Caki2 (cell line): ENCODE measurements around the gene PPY. TPM values are rescaled to one million over a fixed set of nuclear protein-coding genes. Genes with fewer than 3 reads are reported as not detected.
"Not testable (repeated sequence)": the region's sequence is repeated elsewhere in the genome, so short reads cannot be mapped to it uniquely, and the experiment has no call there.

Source experiments
- DNase-seq: peaks from one replicate; pipeline ENCODE4 v3.0.0-alpha.2; 2015; ENCODE audit warnings: low read depth
- in situ Hi-C: cut with HindIII; loops from 2 replicates; pipeline ENCODE4 v1.10.0; 2016; ENCODE audit warnings: low sequenced_read_pairs, low pct_unique_long_range_greater_than_20kb, mixed read lengths
- total RNA-seq: library from RNA; depleted of rRNA; stranded (reverse); fragments of >200 nt; shearing (Covaris generic); gene quantifications from 2 replicates; pipeline ENCODE4 v1.2.3, GENCODE V29; 2014; ENCODE audit warnings: low replicate concordance

The PPY gene
- total RNA-seq, 1 experiment from 2014 or later, result not detected

GRCh38 chr17:43939452-43939851 lies 2.8 kb downstream of the PPY start:
- DNase-seq, in situ Hi-C loops: not testable (repeated sequence)

GRCh38 chr17:43938838-43939182 lies 3.5 kb downstream of the PPY start:
- in situ Hi-C loops, result no loop called here
- no peak for DNase-seq

DNA sequence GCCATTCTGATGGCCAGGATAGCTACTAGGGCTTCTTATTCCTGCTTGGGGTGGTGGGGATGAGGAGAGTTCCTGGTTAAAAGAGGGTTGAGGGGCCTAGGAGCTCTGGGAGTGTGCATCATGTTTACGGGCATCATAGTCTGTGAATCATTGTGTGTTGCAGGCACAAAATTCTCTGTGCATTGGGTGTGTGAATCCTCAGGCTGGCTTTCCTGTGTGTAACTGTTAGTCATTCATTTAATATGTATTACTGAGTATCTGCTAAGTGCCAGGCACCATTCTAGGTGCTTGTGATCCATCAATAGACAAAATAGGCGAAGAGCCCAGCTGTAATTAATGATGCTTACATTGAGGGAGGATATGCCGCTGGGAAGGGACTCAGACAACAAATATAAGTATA lies 5.8 kb downstream of the PPY start:
- in situ Hi-C loops, result no loop called here
- no peak for DNase-seq

DNA sequence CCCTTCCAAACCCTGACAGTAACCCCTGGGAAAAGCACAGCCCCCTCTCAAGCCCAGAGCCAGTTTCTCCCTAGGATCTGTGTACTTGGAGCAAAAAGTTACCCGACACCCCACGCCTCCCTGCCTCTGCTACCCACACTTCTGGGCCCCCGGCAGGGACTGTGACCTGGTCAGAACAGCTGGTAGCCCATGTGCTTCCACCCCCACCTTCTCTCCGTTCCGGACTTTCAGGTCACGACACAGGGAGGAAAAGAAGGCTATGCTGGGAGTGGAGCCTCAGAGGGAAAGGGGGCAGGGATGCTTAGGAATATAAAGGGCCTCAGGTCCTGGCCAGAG lies 6.4 kb downstream of the PPY start:
- in situ Hi-C loops, result no loop called here
- DNase-seq, result no peak

DNA sequence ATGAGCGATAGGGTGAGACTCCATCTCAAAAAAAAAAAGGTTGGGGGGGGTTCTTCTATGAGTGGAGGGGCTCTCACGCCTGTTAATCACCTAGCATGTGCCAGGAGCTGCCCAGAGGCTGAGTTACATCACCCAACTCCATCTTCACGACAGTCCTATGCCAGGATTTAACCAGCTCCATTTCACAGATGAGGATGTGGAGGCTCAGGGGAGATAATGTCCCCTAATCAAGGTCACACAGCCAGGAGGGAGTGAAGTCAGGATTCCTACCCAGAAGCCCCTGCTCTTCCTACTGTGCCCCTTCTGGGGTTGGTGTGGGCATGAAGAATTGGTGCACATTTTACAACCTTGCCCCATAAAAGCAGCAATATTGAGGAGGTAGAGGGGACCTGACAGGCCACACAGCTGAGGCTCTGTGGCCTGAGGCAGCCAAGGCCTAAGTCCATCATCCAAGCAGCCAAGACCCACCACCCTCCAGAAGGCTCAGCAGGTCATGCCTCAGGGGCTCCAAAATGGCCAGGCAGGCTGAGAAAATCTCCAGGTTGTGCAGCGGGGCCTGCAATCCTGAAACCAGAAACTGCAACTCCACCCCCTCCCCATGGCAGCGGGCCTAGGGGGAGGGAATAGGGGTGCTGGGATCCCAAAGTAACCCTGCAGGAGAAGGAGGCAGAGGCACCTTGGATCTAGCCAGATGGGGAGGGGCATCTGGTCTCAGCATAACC lies 6.9 kb downstream of the PPY start:
- no peak for DNase-seq
- in situ Hi-C loops, result no loop called here

DNA sequence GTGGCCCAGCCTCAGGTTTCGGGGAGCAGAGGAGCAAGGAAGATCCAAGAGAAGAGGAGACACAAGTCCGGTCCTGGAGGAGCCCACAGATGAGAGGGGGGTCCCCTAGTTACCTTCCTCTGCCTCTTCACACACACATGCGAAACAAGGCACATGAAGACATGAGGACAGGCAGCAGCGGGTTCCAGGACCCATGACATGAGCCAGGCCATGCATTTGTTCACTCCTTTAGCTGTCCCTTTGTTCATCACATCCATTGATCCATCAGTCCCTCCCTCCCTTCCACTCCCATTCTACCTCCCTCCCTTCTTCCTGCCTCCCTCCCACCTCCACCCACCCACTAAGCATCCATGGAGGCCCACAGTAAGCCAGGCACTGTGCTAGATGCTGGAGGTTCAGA lies 9.4 kb downstream of the PPY start:
- in situ Hi-C loops, result no loop called here
- no peak for DNase-seq

DNA sequence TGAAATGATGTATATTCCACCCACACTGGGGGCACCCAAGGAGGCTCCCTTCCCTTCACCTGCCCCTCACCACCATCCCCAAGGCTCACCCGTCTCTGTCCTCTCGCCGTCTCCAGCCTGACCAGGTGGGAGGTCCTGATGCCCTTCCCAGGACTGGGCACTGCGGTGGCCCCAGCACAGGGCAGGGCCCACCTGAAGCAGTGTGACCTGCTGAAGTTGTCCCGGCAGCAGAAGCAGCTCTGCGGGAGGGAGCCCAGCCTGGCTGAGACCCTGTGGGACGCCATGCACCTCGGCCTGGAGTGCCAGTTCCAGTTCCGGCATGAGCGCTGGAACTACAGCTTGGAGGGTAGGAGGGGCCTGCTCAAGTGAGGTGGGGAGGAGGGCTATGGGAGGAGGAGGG lies 9.9 kb downstream of the PPY start:
- in situ Hi-C loops, result no loop called here

GRCh38 chr17:43931062-43931571 lies 11.2 kb downstream of the PPY start:
- in situ Hi-C loops, result no loop called here
- DNase-seq, result peak; percentile 87

More for the DNA sequence above, 9.9 kb downstream of the PPY start:
- no peak for DNase-seq

GRCh38 chr17:43928609-43929008 lies 13.7 kb downstream of the PPY start:
- in situ Hi-C loops, result no loop called here
- no peak for DNase-seq

DNA sequence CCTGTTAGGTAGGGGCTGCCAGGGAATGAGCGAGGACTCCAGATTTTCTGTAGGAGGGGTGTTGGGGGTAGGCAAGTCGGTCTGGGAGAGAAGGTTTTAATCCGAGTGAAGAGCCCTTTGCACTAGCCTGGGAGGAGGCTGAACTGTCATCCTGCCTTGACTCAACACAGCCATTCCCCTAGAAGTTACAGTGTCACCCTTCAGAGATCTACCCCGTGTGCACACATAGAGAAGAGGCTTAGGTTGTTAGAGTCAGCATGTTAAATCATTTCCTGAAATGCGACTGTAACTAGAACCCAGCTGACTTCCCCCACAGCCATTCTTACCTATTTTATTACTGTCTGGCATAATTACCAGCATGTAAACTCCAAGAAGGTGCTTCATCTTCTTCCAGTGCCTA lies 14.3 kb downstream of the PPY start:
- DNase-seq, in situ Hi-C loops: not testable (repeated sequence)

GRCh38 chr17:43927060-43927864 lies 15.0 kb downstream of the PPY start:
- DNase-seq, result no peak
- in situ Hi-C loops, result no loop called here

DNA sequence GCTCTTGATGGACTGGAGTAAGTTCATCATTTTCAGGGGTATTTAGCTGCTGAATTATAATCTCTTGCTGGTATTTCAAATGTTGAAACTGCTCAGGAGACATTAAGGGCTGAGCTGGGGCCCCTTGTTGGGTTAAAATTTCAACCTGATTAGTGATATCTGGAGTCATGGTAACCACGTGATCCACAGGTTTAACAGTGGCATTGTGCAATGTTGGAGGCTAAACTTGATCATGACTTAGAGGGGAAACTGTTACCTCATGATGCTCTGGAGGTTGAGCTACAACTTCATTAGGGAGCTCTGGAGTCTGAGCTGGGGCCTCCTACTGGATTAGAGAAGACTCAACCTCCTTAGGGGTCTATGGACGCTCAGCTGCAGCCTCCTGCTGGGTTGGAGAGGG lies 17.7 kb downstream of the PPY start:
- no peak for DNase-seq
- in situ Hi-C loops, result no loop called here

- in situ Hi-C loops, result no loop called here
Observed at GRCh38 chr17:43920500-43921095, 21.7 kb downstream of the PPY start.

GRCh38 chr17:43918026-43918389 lies 24.3 kb downstream of the PPY start:
- in situ Hi-C loops, result no loop called here

More at GRCh38 chr17:43920500-43921095, 21.7 kb downstream of the PPY start:
- DNase-seq, result no peak

GRCh38 chr17:43917348-43918025 lies 24.8 kb downstream of the PPY start:
- in situ Hi-C loops, result no loop called here

More at GRCh38 chr17:43918026-43918389, 24.3 kb downstream of the PPY start:
- no peak for DNase-seq

DNA sequence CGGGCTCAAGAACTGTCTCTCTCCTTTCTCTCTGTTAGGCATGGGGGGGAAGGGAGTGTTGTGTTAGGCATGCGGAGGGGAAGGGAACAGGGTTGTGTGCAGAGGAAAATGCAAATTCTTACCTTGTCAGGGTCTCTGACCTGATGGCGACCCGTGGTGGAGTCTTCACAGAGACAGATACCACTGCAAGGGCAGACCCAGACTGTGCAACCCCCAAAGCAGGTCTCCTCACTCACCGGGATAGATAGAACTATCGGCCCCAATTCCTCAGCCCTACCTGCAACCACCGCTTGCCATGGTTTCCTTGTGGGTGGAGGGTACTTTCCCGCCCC lies 25.3 kb downstream of the PPY start:
- in situ Hi-C loops, result no loop called here
- DNase-seq, result no peak

More at GRCh38 chr17:43917348-43918025, 24.8 kb downstream of the PPY start:
- DNase-seq, result no peak

DNA sequence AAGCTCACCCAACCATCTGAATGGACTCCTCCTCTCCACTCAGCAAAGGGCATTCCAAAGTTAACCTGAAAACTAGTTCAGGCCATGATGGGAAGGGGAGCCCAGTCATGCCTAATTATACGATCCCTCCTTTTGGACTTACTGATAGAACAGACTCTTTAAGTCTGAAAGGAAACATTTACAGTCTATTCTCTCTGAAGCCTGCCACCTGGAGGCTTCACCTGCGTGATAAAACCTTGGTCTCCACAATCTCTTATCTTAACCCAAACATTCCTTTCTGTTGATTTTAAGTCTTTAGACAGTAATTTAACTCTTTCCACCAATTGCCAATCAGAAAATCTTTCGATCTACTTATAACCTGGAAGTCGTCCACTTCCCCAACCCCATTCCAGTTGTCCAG lies 25.9 kb downstream of the PPY start:
- peak; percentile 46 for DNase-seq
- in situ Hi-C loops, result no loop called here

DNA sequence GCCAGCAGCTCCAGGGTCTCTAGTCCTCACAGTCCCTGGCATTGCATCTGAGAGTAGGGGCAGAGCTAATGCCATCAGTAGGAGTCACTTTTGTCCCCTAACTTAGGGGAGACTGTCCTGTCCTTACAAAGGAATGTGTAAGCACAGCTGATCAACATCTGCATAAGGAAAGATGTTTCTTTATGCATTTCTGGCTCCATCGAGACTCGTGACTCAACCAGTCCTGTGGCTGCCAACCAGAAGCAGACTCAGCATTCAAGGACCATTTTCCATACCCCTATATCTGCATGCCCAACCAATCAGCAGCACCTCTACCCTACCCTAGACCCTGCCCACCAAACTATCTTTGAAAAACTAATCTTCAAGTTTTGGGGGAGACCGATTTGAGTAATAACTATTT lies 26.7 kb downstream of the PPY start:
- no peak for DNase-seq
- in situ Hi-C loops, result no loop called here

DNA sequence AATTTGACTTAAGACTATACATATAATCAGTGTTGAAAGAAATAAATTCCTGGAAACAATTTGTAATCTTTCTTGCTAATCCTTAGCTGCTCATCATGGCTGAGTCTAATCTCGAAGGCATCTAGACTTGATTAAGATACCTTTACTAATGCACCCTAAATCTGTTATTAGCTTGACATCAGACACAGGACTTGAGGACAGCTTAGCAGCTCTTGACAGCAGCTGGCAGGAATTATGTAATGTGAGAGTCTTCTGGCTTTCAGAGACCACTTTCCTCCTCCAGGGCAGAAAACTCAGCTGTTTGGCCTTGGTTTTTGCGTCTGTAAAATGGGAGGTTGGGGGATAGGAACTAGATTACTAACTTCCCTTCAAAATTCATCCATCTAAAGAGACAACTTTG lies 27.8 kb downstream of the PPY start:
- in situ Hi-C loops, result no loop called here
- no peak for DNase-seq
